ENCODE measurements around the gene ALAS1. TPM values are rescaled to one million over a fixed set of nuclear protein-coding genes. Genes with fewer than 3 reads are reported as not detected.

The ALAS1 gene
- total RNA-seq, 3 donors from 2014 or later = 67.2 to 103 (median 94.6) TPM

DNA sequence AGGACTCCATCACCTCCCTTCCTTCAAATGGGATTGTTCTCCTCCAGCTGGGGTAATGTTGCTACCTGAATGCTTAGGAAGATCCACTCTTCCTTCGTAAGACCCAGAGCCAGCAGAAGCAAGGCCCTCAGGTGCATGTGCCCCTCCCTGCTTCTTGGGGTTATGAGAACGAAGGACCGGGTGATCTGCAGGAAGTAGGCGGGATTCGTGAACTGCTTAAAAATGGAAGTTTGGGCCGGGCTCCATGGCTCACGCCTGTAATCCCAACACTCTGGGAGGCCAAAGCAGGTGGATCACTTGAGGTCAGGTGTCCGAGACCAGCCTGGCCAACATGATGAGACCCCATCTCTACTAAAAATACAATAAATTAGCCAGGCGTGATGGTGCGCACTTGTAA lies 19.4 kb downstream of the ALAS1 start:
- peaks cover 34% of the 10 kb centered on the region for H3K4me1 ChIP-seq (ENCODE audit: low read depth)
- H3K4me3 ChIP-seq = no peak overlapping the region
- intact Hi-C loops (cut with DNase I, micrococcal nuclease) = no loop called here
- peaks cover 8% of the 10 kb centered on the region for H3K36me3 ChIP-seq (ENCODE audit: low read depth)
- peak; percentile 38 for ATAC-seq
- no peaks in the 10 kb centered on the region for H3K9me3 ChIP-seq
- no peak for TF ChIP-seq CTCF (IDR thresholded peaks at IDR 0.05)
- DNase-seq = no peak

GRCh38 chr3:52218026-52218425 lies 20.1 kb downstream of the ALAS1 start:
- Histone ChIP-seq H3K9me3 (no peaks in the 10 kb centered on the region), H3K4me3 (no peak overlapping the region), H3K36me3 (ENCODE audit: low read depth) (peaks cover 8% of the 10 kb centered on the region), H3K4me1 (ENCODE audit: low read depth) (peaks cover 34% of the 10 kb centered on the region)
- TF ChIP-seq CTCF (IDR thresholded peaks at IDR 0.05) = no peak
- DNase-seq = no peak
- ATAC-seq = no peak
- intact Hi-C loops (cut with DNase I, micrococcal nuclease) = no loop called here

DNA sequence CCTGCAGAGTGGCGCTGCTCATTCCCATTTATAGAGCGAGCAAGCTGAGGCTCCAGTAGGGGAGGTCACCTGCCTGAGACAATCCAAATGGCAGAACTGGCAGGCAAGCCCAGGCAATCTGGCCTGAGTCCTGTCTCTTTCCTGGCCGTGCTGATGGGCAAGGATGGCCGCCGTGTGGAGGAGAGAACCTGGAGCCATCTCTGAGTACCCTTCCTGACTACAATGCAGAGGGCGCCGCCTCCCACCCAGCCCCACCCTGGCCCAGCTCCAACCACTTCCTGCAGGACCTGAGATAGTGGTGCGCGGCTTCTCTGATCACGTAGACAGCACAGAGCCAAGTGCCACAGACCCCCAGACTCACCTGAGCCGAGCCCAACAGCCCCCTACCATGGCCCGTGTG lies 20.5 kb downstream of the ALAS1 start:
- ATAC-seq (no peak), DNase-seq (peak in 2 of 3 donors; percentile 53 to 77)
- no peak overlapping the region for H3K4me3 ChIP-seq

GRCh38 chr3:52218937-52219650 lies 21.1 kb downstream of the ALAS1 start:
- H3K9me3 ChIP-seq = no peaks in the 10 kb centered on the region
- no peak overlapping the region for H3K4me3 ChIP-seq
- ATAC-seq (no peak), DNase-seq (no peak)
- H3K4me1 ChIP-seq (ENCODE audit: low read depth) = peaks cover 34% of the 10 kb centered on the region
- H3K36me3 ChIP-seq (ENCODE audit: low read depth) = peaks cover 5% of the 10 kb centered on the region
- no peak for TF ChIP-seq CTCF (IDR thresholded peaks at IDR 0.05)
- intact Hi-C loops (cut with DNase I, micrococcal nuclease) = no loop called here

More for the DNA sequence above, 20.5 kb downstream of the ALAS1 start:
- TF ChIP-seq CTCF (IDR thresholded peaks at IDR 0.05) = no peak
- intact Hi-C loops (cut with DNase I, micrococcal nuclease) = no loop called here
- H3K36me3 ChIP-seq (ENCODE audit: low read depth) = peaks cover 8% of the 10 kb centered on the region
- H3K9me3 ChIP-seq = no peaks in the 10 kb centered on the region
- peaks cover 34% of the 10 kb centered on the region for H3K4me1 ChIP-seq (ENCODE audit: low read depth)

- peak; percentile 82 to 92 (median 91) for DNase-seq
- Histone ChIP-seq H3K4me1 (ENCODE audit: low read depth) (peaks cover 34% of the 10 kb centered on the region), H3K4me3 (no peak overlapping the region), H3K9me3 (no peaks in the 10 kb centered on the region), H3K36me3 (ENCODE audit: low read depth) (no peaks in the 10 kb centered on the region)
- TF ChIP-seq CTCF (IDR thresholded peaks at IDR 0.05) = peak; percentile 88
- peak; percentile 64 for ATAC-seq
- intact Hi-C loops (cut with DNase I, micrococcal nuclease) = loop anchor here in 1 of 2 donors (10.0 kb wide), 1 partner anchor 114 kb away; no protein-coding TSS in a partner anchor
Observed at GRCh38 chr3:52220380-52221026, 22.5 kb downstream of the ALAS1 start.

All from mucosa of descending colon (tissue), 3 donors.